CD14-positive monocyte (primary cell): ENCODE measurements around the gene KLHL22. TPM values are rescaled to one million over a fixed set of nuclear protein-coding genes. Genes with fewer than 3 reads are reported as not detected.

Experiments used
- DNase-seq, 3 donors: peaks; one replicate each; pipeline ENCODE4 v3.0.0-alpha.2; 2011 to 2022
- H2AFZ ChIP-seq: 2 replicates; pipeline ENCODE4 v1.6.0; 2012; ENCODE audit warnings: mild to moderate bottlenecking, low read depth, low read length, inconsistent platforms; ENCODE audit not compliant: insufficient read depth, poor library complexity, severe bottlenecking
- H3K27ac ChIP-seq, 2 donors: 1 replicate in 1 of 2; 2 replicates in 1 of 2; pipeline ENCODE4 v1.5.1; 2012 to 2013; ENCODE audit warnings: low read length in 2 of 2, control low read depth in 1 of 2, inconsistent platforms in 1 of 2, low read depth in 1 of 2, mild to moderate bottlenecking in 1 of 2
- H3K27me3 ChIP-seq, 2 donors: one replicate each; pipeline versions ENCODE4 v1.6.0 to v1.6.1; 2011 to 2013; ENCODE audit warnings: low read length in 2 of 2; ENCODE audit not compliant: control insufficient read depth in 2 of 2, insufficient read depth in 2 of 2
- H3K36me3 ChIP-seq, 2 donors: replicated peaks in 1 of 2; 1 replicate in 1 of 2; 2 replicates in 1 of 2; pipeline versions ENCODE4 v1.5.1 to v1.6.1; 2012 to 2013; ENCODE audit warnings: low read length in 2 of 2, control low read depth in 1 of 2, inconsistent platforms in 1 of 2, mild to moderate bottlenecking in 1 of 2; ENCODE audit not compliant: insufficient read depth in 2 of 2, control insufficient read depth in 1 of 2
- H3K4me1 ChIP-seq, 2 donors: 1 replicate in 1 of 2; 2 replicates in 1 of 2; pipeline versions ENCODE4 v1.5.1 to v1.6.1; 2012 to 2013; ENCODE audit warnings: low read length in 2 of 2, control low read depth in 1 of 2, inconsistent platforms in 1 of 2, mild to moderate bottlenecking in 1 of 2, moderate library complexity in 1 of 2; ENCODE audit not compliant: insufficient read depth in 2 of 2, control insufficient read depth in 1 of 2
- H3K4me2 ChIP-seq: replicated peaks from 2 replicates; pipeline ENCODE3; 2012; ENCODE audit warnings: low read length, moderate library complexity, mild to moderate bottlenecking; ENCODE audit not compliant: poor library complexity, severe bottlenecking; ENCODE audit errors: extremely low read depth
- H3K4me3 ChIP-seq, 3 experiments: fragments of 200-600 bp in 1 of 3; sonication (generic) in 1 of 3; replicated peaks in 1 of 3; 1 replicate in 2 of 3; 2 replicates in 1 of 3; pipeline ENCODE4 v1.5.1; 2011 to 2013; ENCODE audit warnings: low read length in 3 of 3, mild to moderate bottlenecking in 3 of 3, control low read depth in 2 of 3, low read depth in 2 of 3, inconsistent platforms in 1 of 3, moderate library complexity in 1 of 3
- H3K79me2 ChIP-seq: 2 replicates; pipeline ENCODE4 v1.6.0; 2012; ENCODE audit warnings: mild to moderate bottlenecking, control low read depth, inconsistent platforms, low read length, moderate library complexity; ENCODE audit not compliant: insufficient read depth
- H3K9ac ChIP-seq: 2 replicates; pipeline ENCODE4 v1.6.0; 2017; ENCODE audit warnings: low read length, mild to moderate bottlenecking; ENCODE audit not compliant: insufficient read depth, poor library complexity, severe bottlenecking
- H3K9me3 ChIP-seq, 2 donors: replicated peaks in 1 of 2; 1 replicate in 1 of 2; 2 replicates in 1 of 2; pipeline versions ENCODE4 v1.5.1 to v1.6.1; 2012 to 2013; ENCODE audit warnings: low read length in 2 of 2, control low read depth in 1 of 2; ENCODE audit not compliant: control insufficient read depth in 1 of 2, insufficient read depth in 1 of 2
- H4K20me1 ChIP-seq: 2 replicates; pipeline ENCODE4 v1.6.0; 2012; ENCODE audit warnings: mild to moderate bottlenecking, low read length, control low read depth, moderate library complexity; ENCODE audit not compliant: insufficient read depth
- H3K27ac Mint-ChIP-seq, 7 donors: one replicate each; pipeline ENCODE4 v1.8.0; 2020; ENCODE audit warnings: mild to moderate bottlenecking in 7 of 7, mixed read lengths in 7 of 7, moderate library complexity in 6 of 7, inconsistent platforms in 2 of 7
- H3K27me3 Mint-ChIP-seq, 3 donors: one replicate each; pipeline ENCODE4 v1.8.0; 2021 to 2022; ENCODE audit warnings: low read depth in 3 of 3, mild to moderate bottlenecking in 3 of 3, mixed read lengths in 3 of 3, moderate library complexity in 3 of 3, inconsistent platforms in 1 of 3
- H3K36me3 Mint-ChIP-seq, 2 donors: one replicate each; pipeline ENCODE4 v1.8.0; 2020; ENCODE audit warnings: mixed read lengths in 2 of 2, inconsistent platforms in 1 of 2, mild to moderate bottlenecking in 1 of 2
- H3K4me1 Mint-ChIP-seq: one replicate; pipeline ENCODE4 v1.8.0; 2020; ENCODE audit warnings: mild to moderate bottlenecking, mixed read lengths
- H3K4me3 Mint-ChIP-seq, 2 donors: one replicate each; pipeline ENCODE4 v1.8.0; 2020; ENCODE audit warnings: mild to moderate bottlenecking in 2 of 2, mixed read lengths in 2 of 2, moderate library complexity in 1 of 2
- H3K9me3 Mint-ChIP-seq, 7 donors: one replicate each; pipeline ENCODE4 v1.8.0; 2020 to 2022; ENCODE audit warnings: mixed read lengths in 7 of 7, mild to moderate bottlenecking in 6 of 7, moderate library complexity in 6 of 7, inconsistent platforms in 2 of 7
- WGBS: methylation state at CpG from one replicate; pipeline ENCODE4 v1.1.5; 2013; ENCODE audit warnings: missing lambda C conversion rate; ENCODE audit not compliant: insufficient coverage; 5-methylcytosine and 5-hydroxymethylcytosine counted together
- intact Hi-C, 2 donors: fragments of 100-400 bp; cut with micrococcal nuclease; formaldehyde crosslinking; loops; one replicate each; pipeline versions ENCODE4 v1.15.0 to v1.15.1; 2023
- polyA plus RNA-seq, 3 donors: library from polyadenylated mRNA; depleted of rRNA in 1 of 3; unstranded in 2 of 3; stranded (reverse) in 1 of 3; fragments of 300-500 nt in 2 of 3; fragments of >200 nt in 1 of 3; fragmentation: Illumina TruSeq in 2 of 3; gene quantifications; 1 replicate in 2 of 3; 2 replicates in 1 of 3; pipeline ENCODE4 v1.2.3, GENCODE V29; 2012 to 2021
- TF ChIP-seq, protein P1 (sequence below): fragments of 200-600 bp; IDR thresholded peaks from one replicate; pipeline ENCODE4 v1.8.0; 2022; ENCODE audit warnings: antibody characterized with exemption, mild to moderate bottlenecking

KLHL22 gene
- polyA plus RNA-seq, 3 donors, result 7.8 to 15.6 (median 9.2) TPM

DNA sequence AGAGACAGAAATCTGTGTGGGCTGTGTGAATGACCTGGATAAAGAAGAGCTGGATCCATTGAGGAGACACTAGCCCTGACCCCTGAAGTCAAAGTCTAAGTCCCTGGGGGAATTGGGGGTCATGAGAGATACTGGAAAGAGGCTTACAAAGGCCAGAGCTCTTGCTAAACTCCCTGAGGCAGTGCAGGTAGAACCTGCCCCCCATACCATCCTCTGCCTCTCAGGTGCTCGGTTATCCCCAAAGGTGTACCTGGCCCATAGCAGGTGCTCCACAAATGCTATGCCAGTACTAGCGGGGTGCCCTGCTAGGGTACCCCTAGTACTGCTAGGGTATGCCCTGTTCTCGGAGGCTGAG lies 38.9 kb downstream of the KLHL22 start:
- Histone ChIP-seq H3K4me3 (no peak overlapping the region), H4K20me1 (no peaks in the 10 kb centered on the region), H3K4me1 (peaks cover 25 to 29% of the 10 kb centered on the region in 2 donors), H3K27me3 (no peaks in the 10 kb centered on the region), H3K4me2 (no peak overlapping the region), H2AFZ (no peak overlapping the region), H3K36me3 (peaks cover 19 to 45% of the 10 kb centered on the region in 2 donors), H3K9ac (no peak overlapping the region), H3K9me3 (no peaks in the 10 kb centered on the region), H3K27ac (no peak overlapping the region), H3K79me2 (no peaks in the 10 kb centered on the region)
- Mint-ChIP-seq H3K9me3 (no peaks in the 10 kb centered on the region), H3K36me3 (peaks cover 51 to 61% of the 10 kb centered on the region in 2 donors), H3K27ac (peak overlapping the region in 1 of 7 donors; percentile 73), H3K4me3 (no peak overlapping the region), H3K27me3 (peaks cover 0 to 6% (median 0%) of the 10 kb centered on the region in 3 donors), H3K4me1 (peaks cover 24% of the 10 kb centered on the region)
- TF ChIP-seq, protein P1, sequence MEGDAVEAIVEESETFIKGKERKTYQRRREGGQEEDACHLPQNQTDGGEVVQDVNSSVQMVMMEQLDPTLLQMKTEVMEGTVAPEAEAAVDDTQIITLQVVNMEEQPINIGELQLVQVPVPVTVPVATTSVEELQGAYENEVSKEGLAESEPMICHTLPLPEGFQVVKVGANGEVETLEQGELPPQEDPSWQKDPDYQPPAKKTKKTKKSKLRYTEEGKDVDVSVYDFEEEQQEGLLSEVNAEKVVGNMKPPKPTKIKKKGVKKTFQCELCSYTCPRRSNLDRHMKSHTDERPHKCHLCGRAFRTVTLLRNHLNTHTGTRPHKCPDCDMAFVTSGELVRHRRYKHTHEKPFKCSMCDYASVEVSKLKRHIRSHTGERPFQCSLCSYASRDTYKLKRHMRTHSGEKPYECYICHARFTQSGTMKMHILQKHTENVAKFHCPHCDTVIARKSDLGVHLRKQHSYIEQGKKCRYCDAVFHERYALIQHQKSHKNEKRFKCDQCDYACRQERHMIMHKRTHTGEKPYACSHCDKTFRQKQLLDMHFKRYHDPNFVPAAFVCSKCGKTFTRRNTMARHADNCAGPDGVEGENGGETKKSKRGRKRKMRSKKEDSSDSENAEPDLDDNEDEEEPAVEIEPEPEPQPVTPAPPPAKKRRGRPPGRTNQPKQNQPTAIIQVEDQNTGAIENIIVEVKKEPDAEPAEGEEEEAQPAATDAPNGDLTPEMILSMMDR, result no peak
- intact Hi-C loops, result loop anchor here (1.0 to 2.0 kb wide), 2 partner anchors 38 kb away; no protein-coding TSS in a partner anchor
- WGBS, result 92% methylated on average over 3 of the region's 3 CpGs
- DNase-seq, result peak in 1 of 3 donors; percentile 1

DNA sequence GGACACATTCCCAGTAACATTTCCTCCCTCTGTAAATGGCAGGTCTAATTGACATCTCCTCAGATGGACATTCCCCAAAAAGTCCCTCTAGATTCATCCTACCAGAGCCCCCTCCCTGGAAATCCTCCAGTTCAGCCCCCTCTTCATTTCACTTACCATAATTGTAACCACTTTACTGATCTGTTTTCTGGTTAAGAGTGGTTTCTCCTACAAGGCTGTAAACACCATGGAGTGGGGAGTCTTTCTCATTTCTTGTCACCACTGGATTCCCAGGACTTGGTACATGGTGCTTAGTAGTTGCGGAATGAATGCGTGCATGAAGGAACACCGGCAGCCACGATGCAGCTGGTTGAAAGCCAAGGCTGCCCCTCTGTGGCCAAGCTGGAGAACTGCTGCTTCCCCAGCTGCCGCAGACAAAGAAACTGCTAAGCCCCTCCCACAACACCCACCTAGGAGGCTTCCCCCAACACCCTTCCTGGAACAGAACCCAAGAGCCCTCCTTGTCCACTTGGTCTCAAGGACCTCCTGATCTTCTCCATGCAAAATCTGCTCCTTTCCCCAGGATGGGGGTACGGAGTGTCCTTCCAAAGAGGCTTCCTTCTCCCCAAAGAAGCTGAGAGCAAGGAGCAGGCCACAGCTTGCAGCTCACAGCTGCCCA lies 39.4 kb downstream of the KLHL22 start:
- H3K27ac Mint-ChIP-seq, result peak overlapping the region in 2 of 7 donors; percentile 39 to 73
- no peaks in the 10 kb centered on the region for H3K9me3 Mint-ChIP-seq
- no peaks in the 10 kb centered on the region for H3K79me2 ChIP-seq
- H3K4me1 Mint-ChIP-seq, result peaks cover 24% of the 10 kb centered on the region
- no peak overlapping the region for H2AFZ ChIP-seq
- H4K20me1 ChIP-seq, result no peaks in the 10 kb centered on the region
- H3K36me3 Mint-ChIP-seq, result peaks cover 56 to 64% of the 10 kb centered on the region in 2 donors
- H3K4me3 ChIP-seq, result no peak overlapping the region
- H3K4me3 Mint-ChIP-seq, result no peak overlapping the region
- intact Hi-C loops, result loop anchor here (1.0 to 2.0 kb wide), 2 partner anchors 37 to 38 kb away; no protein-coding TSS in a partner anchor
- H3K9ac ChIP-seq, result no peak overlapping the region
- H3K36me3 ChIP-seq, result peaks cover 19 to 50% of the 10 kb centered on the region in 2 donors
- TF ChIP-seq, protein P1, result peak; percentile 92
- H3K4me2 ChIP-seq, result no peak overlapping the region
- WGBS, result no CpG with 5 or more reads among the region's 6 CpGs
- peaks cover 0 to 4% (median 0%) of the 10 kb centered on the region in 3 donors for H3K27me3 Mint-ChIP-seq
- peaks cover 25 to 29% of the 10 kb centered on the region in 2 donors for H3K4me1 ChIP-seq
- peak; percentile 64 to 74 (median 74) for DNase-seq
- H3K9me3 ChIP-seq, result no peaks in the 10 kb centered on the region
- no peak overlapping the region for H3K27ac ChIP-seq
- no peaks in the 10 kb centered on the region for H3K27me3 ChIP-seq
